ENCODE data around the gene RBMS3. TPM values are rescaled to one million over a fixed set of nuclear protein-coding genes. Genes with fewer than 3 reads are reported as not detected.

RBMS3 gene
- total and polyA plus RNA-seq, 2 of the 8 experiments (the other 6 are each of a cell fraction or from before 2014, with no cell fraction given): 3.7 to 6.9 TPM

GRCh38 chr3:29759411-29760225 is 478.7 kb downstream of the RBMS3 start:
- Histone ChIP-seq H3K14ac (ENCODE audit: insufficient read length) (no peak overlapping the region), H3K4me2 (ENCODE audit: insufficient read depth in 1 of 2, low read depth in 2 of 2, low read length in 2 of 2) (no peak overlapping the region; a peak in 1 of 4 replicates), H3K4me3 (ENCODE audit: extremely low read depth in 1 of 4, insufficient read depth in 2 of 4, low read depth in 3 of 4, low read length in 4 of 4) (no peak overlapping the region), H3K79me1 (ENCODE audit: low read depth, low read length) (no peaks in the 10 kb centered on the region), H4K20me1 (replicated peaks in 1 of 2; ENCODE audit: control insufficient read depth in 1 of 2, insufficient read depth in 2 of 2, low read length in 2 of 2) (no peaks in the 10 kb centered on the region), H4K8ac (ENCODE audit: extremely low read depth, insufficient read depth, low read length) (no peak overlapping the region), H3K9ac (replicated peaks in 1 of 4; ENCODE audit: extremely low read depth in 1 of 4, low read depth in 3 of 4, low read length in 3 of 4) (no peak overlapping the region; a peak in 1 of 7 replicates), H3K56ac (replicated peaks; ENCODE audit: insufficient read length, low read depth, low read length) (no peak overlapping the region), H2AFZ (ENCODE audit: low read length) (no peak overlapping the region), H3K23ac (ENCODE audit: insufficient read length) (no peak overlapping the region), H4K91ac (replicated peaks; ENCODE audit: insufficient read length, low read length) (no peak overlapping the region), H2BK5ac (ENCODE audit: low read depth, low read length) (no peak overlapping the region), H3K9me3 (ENCODE audit: insufficient read depth in 2 of 2, low read depth in 1 of 2, low read length in 1 of 2) (no peaks in the 10 kb centered on the region), H3K4me1 (replicated peaks in 1 of 4; ENCODE audit: control insufficient read depth in 3 of 4, insufficient read depth in 4 of 4, low read length in 3 of 4) (peaks cover 0 to 4% (median 2%) of the 10 kb centered on the region in 4 experiments; a peak in 3 of 7 replicates), H3K23me2 (ENCODE audit: low read depth, low read length) (no peaks in the 10 kb centered on the region; the same call in 1 of the 2 replicates), H3K79me2 (ENCODE audit: control insufficient read depth in 1 of 2, insufficient read depth in 2 of 2, low read length in 2 of 2) (no peaks in the 10 kb centered on the region), H3K18ac (ENCODE audit: extremely low read depth, low read length) (no peak overlapping the region), H3K27ac (ENCODE audit: low read depth, low read length) (no peak overlapping the region), H3K36me3 (ENCODE audit: control insufficient read depth in 2 of 4, insufficient read depth in 4 of 4, low read length in 3 of 4) (no peaks in the 10 kb centered on the region), H2AK5ac (ENCODE audit: low read depth, low read length) (no peak overlapping the region), H3K4ac (replicated peaks; ENCODE audit: insufficient read length, low read depth, low read length) (no peak overlapping the region), H2BK120ac (replicated peaks; ENCODE audit: low read depth, low read length) (no peak overlapping the region), H3K27me3 (replicated peaks in 1 of 4; ENCODE audit: control insufficient read depth in 3 of 4, extremely low read depth in 1 of 4, insufficient read depth in 3 of 4, low read length in 3 of 4) (no peaks in the 10 kb centered on the region), H2BK12ac (ENCODE audit: low read depth, low read length) (no peak overlapping the region), H4K5ac (ENCODE audit: insufficient read length, low read depth, low read length) (no peak overlapping the region), H2BK20ac (ENCODE audit: low read length) (no peak overlapping the region), H2BK15ac (ENCODE audit: low read length) (no peak overlapping the region)
- FAIRE-seq (no peak), DNase-seq (ENCODE audit: low read depth in 1 of 2, low spot score in 2 of 2) (no peak)
- TF ChIP-seq SIRT6 (IDR thresholded peaks at IDR 0.05; ENCODE audit: low read length) (no peak), SIX5 (IDR thresholded peaks at IDR 0.05; ENCODE audit: low read depth, low read length) (no peak), BRCA1 (IDR thresholded peaks at IDR 0.05; ENCODE audit: low read depth, low read length) (no peak), CTBP2 (IDR thresholded peaks at IDR 0.05; ENCODE audit: borderline replicate concordance, insufficient read depth, insufficient read length, low read length) (no peak), CBX8 (IDR thresholded peaks at IDR 0.05; ENCODE audit: borderline replicate concordance, low read depth, low read length) (no peak), NRF1 (IDR thresholded peaks at IDR 0.05; ENCODE audit: low read depth, low read length) (no peak), TAF1 (IDR thresholded peaks at IDR 0.05; ENCODE audit: low read depth, low read length) (no peak), EZH2 (IDR thresholded peaks at IDR 0.05; ENCODE audit: low read depth, low read length, severe bottlenecking) (no peak), MAFK (IDR thresholded peaks at IDR 0.05; ENCODE audit: low read depth, low read length) (no peak), BACH1 (IDR thresholded peaks at IDR 0.05; ENCODE audit: low read length) (no peak), SRF (IDR thresholded peaks at IDR 0.05; ENCODE audit: low read depth, low read length) (no peak), CBX5 (IDR thresholded peaks at IDR 0.05; ENCODE audit: low read depth, low read length) (no peak)
- ChIA-PET CTCF (ENCODE audit: partially characterized antibody) (interaction anchor here (0.9 to 1.2 kb wide), 4 partner anchors 9 to 82 kb away, joined by 3 read pairs; no protein-coding TSS in a partner anchor), POLR2A (ENCODE audit: partially characterized antibody) (interaction anchor here (0.6 kb wide), 1 partner anchor 37 kb away, joined by 6 read pairs; no protein-coding TSS in a partner anchor)
- 91% methylated on average over 9 of the region's 9 CpGs; no CpG with 5 or more reads in 1 of the 2 experiments for WGBS, 2 experiments (ENCODE audit: extremely low coverage in 1 of 2, insufficient coverage in 1 of 2, insufficient read length in 1 of 2, insufficient replicate concordance in 2 of 2, low coverage in 1 of 2, low lambda C conversion rate in 2 of 2, missing lambda C conversion rate in 1 of 2)
